Gastroesophageal sphincter (tissue), 4 donors: ENCODE data around the gene HOXA4. TPM values are rescaled to one million over a fixed set of nuclear protein-coding genes. Genes with fewer than 3 reads are reported as not detected.

Source experiments
- ATAC-seq: fragments of 150-250 bp; one replicate; pipeline ENCODE4 v1.9.1; 2016; ENCODE audit warnings: mild to moderate bottlenecking, moderate library complexity
- H3K27ac ChIP-seq, 4 donors: fragments of 200-600 bp; sonication (generic) in 3 of 4; 1 replicate in 3 of 4; 2 replicates in 1 of 4; pipeline ENCODE4 v1.5.1; 2016 to 2019
- H3K27me3 ChIP-seq: fragments of 200-600 bp; sonication (generic); one replicate; pipeline ENCODE4 v1.5.1; 2019
- H3K36me3 ChIP-seq, 2 donors: fragments of 200-600 bp; sonication (generic); one replicate each; pipeline ENCODE4 v1.5.1; 2019; ENCODE audit warnings: control low read depth in 1 of 2
- H3K4me1 ChIP-seq, 3 donors: fragments of 200-600 bp; sonication (generic); 1 replicate in 2 of 3; 2 replicates in 1 of 3; pipeline ENCODE4 v1.5.1; 2016 to 2019; ENCODE audit warnings: control low read depth in 2 of 3
- H3K4me3 ChIP-seq, 2 donors: fragments of 200-600 bp; sonication (generic); one replicate each; pipeline ENCODE4 v1.5.1; 2019; ENCODE audit warnings: mild to moderate bottlenecking in 1 of 2, moderate library complexity in 1 of 2
- H3K9me3 ChIP-seq, 3 donors: fragments of 200-600 bp; sonication (generic); one replicate each; pipeline ENCODE4 v1.5.1; 2017 to 2019; ENCODE audit warnings: control low read depth in 2 of 3
- EP300 ChIP-seq: sonication (generic); formaldehyde crosslinking; IDR thresholded peaks from one replicate; pipeline ENCODE4 v1.6.1; 2017; ENCODE audit warnings: antibody characterized with exemption, mild to moderate bottlenecking
- POLR2A ChIP-seq, 2 donors: fragments of 450-650 bp; IDR thresholded peaks; one replicate each; pipeline ENCODE4 v1.6.1; 2017; ENCODE audit warnings: antibody characterized with exemption in 2 of 2, mild to moderate bottlenecking in 2 of 2, moderate library complexity in 1 of 2
- POLR2AphosphoS5 ChIP-seq: sonication (generic); formaldehyde crosslinking; IDR thresholded peaks from one replicate; pipeline ENCODE4 v1.6.1; 2017; ENCODE audit warnings: antibody characterized with exemption
- WGBS, 2 donors: methylation state at CpG; one replicate each; pipeline ENCODE4 v1.1.5; 2018; ENCODE audit warnings: low coverage in 1 of 2; 5-methylcytosine and 5-hydroxymethylcytosine counted together
- total RNA-seq, 4 donors: library from RNA; depleted of rRNA; stranded (reverse); fragments of >200 nt; gene quantifications; one replicate each; pipeline ENCODE4 v1.1.0, GENCODE V29; 2016
- TF ChIP-seq, protein P1 (sequence below), 4 experiments: fragments of 200-600 bp in 2 of 4; fragments of 450-650 bp in 2 of 4; sonication (generic) in 1 of 4; IDR thresholded peaks; one replicate each; pipeline ENCODE4 v1.5.1; 2017 to 2019; ENCODE audit warnings: antibody characterized with exemption in 4 of 4, mild to moderate bottlenecking in 2 of 4, moderate library complexity in 2 of 4

Gene HOXA4
- total RNA-seq, 4 donors from 2014 or later: 8.6 to 20.2 (median 15.3) TPM

DNA sequence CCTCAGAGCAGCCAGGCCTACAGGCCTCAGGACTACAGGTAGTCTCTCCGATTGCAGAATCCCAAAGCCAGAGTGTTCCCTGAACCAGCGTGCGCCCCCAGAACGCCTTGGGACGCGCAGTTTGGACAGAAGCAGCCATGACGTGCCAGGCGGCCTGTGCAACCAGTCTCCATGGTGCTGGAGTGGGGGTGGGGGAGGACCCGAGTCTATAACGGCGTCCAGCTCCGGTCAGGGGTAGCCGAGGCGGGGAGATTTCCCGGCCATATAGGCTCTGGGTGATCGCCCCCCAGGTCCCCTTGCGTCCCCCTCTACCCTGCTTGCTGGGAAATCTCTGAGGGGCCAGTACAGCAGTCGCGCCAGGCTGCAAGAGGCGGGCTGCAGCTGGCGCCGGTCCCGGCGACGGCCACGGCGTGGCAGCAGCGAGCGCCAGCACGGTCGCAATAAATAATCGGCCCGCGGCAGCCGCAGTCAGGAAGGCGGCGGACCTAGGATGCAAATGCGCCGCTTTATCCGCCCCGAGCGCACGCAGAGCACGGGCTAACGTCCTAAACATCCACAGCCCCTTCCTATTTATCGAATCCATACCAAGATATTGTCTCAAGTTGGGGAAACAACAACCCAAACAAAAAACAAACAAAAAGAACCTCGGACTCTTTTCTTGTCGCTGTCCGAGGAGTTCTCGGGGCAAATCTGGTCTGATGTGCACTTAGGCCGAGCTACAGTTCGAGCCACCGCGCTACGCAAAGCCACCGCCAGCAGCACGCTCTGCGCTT is 20.2 kb upstream of the HOXA4 start:
- peak; percentile 70 for ATAC-seq
- H3K27ac ChIP-seq: peak overlapping the region in 2 of 4 donors; percentile 29 to 65
- 0 to 5% methylated on average over 3 to 11 of the region's 58 CpGs for WGBS, 2 donors
- peaks cover 0 to 55% (median 15%) of the 10 kb centered on the region in 3 donors for H3K4me1 ChIP-seq
- H3K4me3 ChIP-seq: peak overlapping the region; percentile 2 to 47
- H3K27me3 ChIP-seq: peaks cover 73% of the 10 kb centered on the region
- no peaks in the 10 kb centered on the region for H3K9me3 ChIP-seq
- H3K36me3 ChIP-seq: no peaks in the 10 kb centered on the region
- TF ChIP-seq POLR2AphosphoS5 (peak; percentile 90), EP300 (no peak)
- TF ChIP-seq, protein P1, sequence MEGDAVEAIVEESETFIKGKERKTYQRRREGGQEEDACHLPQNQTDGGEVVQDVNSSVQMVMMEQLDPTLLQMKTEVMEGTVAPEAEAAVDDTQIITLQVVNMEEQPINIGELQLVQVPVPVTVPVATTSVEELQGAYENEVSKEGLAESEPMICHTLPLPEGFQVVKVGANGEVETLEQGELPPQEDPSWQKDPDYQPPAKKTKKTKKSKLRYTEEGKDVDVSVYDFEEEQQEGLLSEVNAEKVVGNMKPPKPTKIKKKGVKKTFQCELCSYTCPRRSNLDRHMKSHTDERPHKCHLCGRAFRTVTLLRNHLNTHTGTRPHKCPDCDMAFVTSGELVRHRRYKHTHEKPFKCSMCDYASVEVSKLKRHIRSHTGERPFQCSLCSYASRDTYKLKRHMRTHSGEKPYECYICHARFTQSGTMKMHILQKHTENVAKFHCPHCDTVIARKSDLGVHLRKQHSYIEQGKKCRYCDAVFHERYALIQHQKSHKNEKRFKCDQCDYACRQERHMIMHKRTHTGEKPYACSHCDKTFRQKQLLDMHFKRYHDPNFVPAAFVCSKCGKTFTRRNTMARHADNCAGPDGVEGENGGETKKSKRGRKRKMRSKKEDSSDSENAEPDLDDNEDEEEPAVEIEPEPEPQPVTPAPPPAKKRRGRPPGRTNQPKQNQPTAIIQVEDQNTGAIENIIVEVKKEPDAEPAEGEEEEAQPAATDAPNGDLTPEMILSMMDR (IDR thresholded peaks at IDR 0.05): peak in 3 of 4 experiments; percentile 78 to 95 (median 80)

DNA sequence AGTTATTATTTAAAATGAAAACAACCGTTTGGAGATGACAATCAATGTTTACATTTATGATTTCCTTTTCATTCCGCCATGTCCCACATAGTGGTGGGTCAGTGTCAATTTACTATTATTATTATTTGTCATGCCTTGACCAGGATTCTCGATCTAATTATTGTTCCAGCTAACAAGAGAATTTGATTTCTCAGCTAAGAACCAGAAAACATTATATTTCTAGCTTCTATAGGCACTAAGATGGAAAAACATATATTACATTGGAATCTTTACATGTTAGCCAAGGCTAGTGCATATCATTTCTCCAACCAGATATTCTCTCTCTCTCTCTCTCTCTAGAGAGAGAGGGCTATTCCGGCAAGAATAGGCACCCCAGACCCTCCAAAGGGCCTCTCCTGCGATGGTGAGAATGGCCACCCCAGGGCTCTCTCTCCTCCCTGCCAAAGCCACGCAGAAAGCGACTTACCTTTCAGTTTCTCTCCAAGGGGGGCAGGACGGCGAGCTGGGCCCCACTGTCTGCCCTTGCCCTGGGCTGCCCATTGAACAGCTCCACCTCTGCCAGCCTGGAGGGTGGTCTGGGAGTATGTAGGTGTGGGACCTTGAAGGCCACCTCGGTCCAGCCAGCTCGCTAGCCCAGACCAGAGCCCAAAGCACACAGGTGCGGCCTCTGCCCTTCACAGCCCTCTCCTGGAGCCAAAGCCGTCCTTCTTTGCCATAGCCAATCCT is 19.4 kb upstream of the HOXA4 start:
- H3K4me3 ChIP-seq: peak overlapping the region in 1 of 2 donors; percentile 47
- 69 to 84% methylated on average over 4 to 7 of the region's 13 CpGs for WGBS, 2 donors
- peaks cover 0 to 48% (median 15%) of the 10 kb centered on the region in 3 donors for H3K4me1 ChIP-seq
- ATAC-seq: no peak
- peaks cover 68% of the 10 kb centered on the region for H3K27me3 ChIP-seq
- H3K9me3 ChIP-seq: no peaks in the 10 kb centered on the region
- H3K27ac ChIP-seq: peak overlapping the region in 2 of 4 donors; percentile 29 to 65
- no peaks in the 10 kb centered on the region for H3K36me3 ChIP-seq
- TF ChIP-seq POLR2AphosphoS5 (no peak), EP300 (no peak), POLR2A (IDR thresholded peaks at IDR 0.05) (no peak)
- TF ChIP-seq, protein P1 (IDR thresholded peaks at IDR 0.05): no peak

DNA sequence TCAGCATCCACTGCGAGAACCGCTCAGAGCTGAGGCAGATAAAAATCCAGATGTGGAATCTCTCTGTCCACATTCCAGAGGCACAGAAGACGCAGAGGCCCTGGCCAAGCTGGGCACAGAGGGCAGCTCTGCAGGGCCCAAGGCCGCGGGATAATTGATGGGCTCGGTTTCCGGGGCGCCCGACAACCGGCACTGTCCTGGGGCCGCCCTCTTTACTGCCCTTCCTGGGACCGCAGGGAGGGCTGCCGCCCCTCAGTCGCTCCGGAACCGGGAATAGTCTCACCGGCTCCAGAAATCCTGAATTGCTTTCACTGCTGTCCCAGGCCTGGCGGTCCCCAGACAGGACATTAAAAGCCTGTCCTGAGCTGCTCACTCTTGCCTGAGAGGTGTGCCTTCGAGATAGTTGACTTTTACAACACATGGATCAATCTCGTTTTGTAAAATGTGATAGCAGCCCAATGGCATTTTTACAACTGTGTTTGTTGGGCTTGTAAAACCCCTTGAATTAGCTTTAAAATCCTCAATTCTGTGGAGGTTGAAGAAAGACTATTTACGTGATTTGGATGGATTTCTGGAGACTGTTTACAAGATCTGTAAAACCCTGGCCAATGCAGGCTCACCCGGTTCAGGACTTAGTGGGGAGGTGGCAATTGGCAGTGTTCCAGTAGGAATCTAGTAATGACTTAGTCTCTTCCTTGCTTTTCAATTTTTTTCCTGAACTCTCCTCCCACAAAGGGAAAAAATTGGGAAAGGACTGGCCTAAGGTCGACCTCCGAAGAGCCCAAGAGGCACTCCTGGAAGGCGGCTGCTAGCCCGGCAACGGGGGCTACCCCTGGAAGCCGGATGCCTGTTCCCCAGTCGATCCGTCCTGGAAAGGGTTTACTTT is 18.4 kb upstream of the HOXA4 start:
- TF ChIP-seq, protein P1 (IDR thresholded peaks at IDR 0.05): no peak
- peak; percentile 22 for TF ChIP-seq POLR2AphosphoS5
- no peak for TF ChIP-seq EP300
- no peak for TF ChIP-seq POLR2A (IDR thresholded peaks at IDR 0.05)
- peak overlapping the region in 1 of 2 donors; percentile 43 for H3K4me3 ChIP-seq
- no peaks in the 10 kb centered on the region for H3K36me3 ChIP-seq
- peaks cover 62% of the 10 kb centered on the region for H3K27me3 ChIP-seq
- H3K4me1 ChIP-seq: peaks cover 0 to 48% (median 11%) of the 10 kb centered on the region in 3 donors
- no peak for ATAC-seq
- H3K9me3 ChIP-seq: no peaks in the 10 kb centered on the region
- WGBS, 2 donors: 66 to 73% methylated on average over 8 to 19 of the region's 30 CpGs
- H3K27ac ChIP-seq: peak overlapping the region in 2 of 4 donors; percentile 24 to 99

DNA sequence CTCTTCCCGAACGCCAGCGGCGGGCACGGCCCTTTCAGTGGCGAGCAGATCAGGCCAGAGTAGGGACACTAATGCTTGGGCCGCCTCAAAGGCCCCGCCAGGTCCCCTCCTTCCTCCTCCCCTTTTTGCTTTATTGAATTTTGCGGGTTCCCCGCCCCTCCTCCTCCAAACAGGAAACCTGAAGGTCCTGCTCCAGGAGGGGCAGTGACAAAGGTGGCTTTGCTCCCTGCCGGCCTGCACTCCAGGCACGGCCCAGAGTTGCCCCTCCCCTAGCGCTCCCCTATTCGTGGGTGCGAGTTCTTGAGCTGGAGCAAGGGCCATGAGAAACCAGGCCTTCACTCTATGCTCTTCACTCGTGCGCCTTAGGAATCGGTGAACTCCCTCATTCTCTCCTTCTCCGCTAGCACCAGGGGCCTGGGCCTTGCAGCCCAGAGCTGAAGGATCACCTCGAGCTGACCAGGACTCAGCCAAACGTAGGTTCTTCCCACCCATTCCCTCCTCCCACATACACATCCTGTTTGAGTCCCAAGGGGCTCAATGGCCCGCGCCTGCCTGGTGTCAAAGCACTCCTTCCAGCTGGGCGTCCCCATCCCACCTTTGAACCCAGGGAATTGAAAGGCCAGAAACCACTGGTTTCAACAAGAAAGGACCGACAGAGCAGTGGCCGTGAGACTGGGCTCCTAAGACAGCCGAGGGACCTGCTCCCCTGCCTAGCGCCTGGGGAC is 17.6 kb upstream of the HOXA4 start:
- Histone ChIP-seq H3K27ac (peak overlapping the region in 3 of 4 donors; percentile 32 to 99 (median 36)), H3K27me3 (peaks cover 54% of the 10 kb centered on the region), H3K4me1 (peaks cover 0 to 52% (median 11%) of the 10 kb centered on the region in 3 donors), H3K9me3 (no peaks in the 10 kb centered on the region), H3K36me3 (no peaks in the 10 kb centered on the region), H3K4me3 (peak overlapping the region; percentile 2 to 43)
- 67% methylated on average over 6 of the region's 28 CpGs; no CpG with 5 or more reads in 1 of the 2 donors for WGBS, 2 donors
- no peak for ATAC-seq
- TF ChIP-seq POLR2AphosphoS5: no peak
- TF ChIP-seq EP300: no peak
- no peak for TF ChIP-seq POLR2A (IDR thresholded peaks at IDR 0.05)
- TF ChIP-seq, protein P1 (IDR thresholded peaks at IDR 0.05): no peak
